Astrocyte of the cerebellum (primary cell): ENCODE data around the gene MRC2.
"Not testable (repeated sequence)": the region's sequence is repeated elsewhere in the genome, so short reads cannot be mapped to it uniquely, and the experiment has no call there.

Experiments
- DNase-seq: peaks from one replicate; pipeline ENCODE4 v3.0.0-alpha.2; 2011; ENCODE audit warnings: low read depth
- H3K4me3 ChIP-seq: 2 replicates; pipeline ENCODE4 v1.5.1; 2011; ENCODE audit warnings: mild to moderate bottlenecking, low read depth, low read length, moderate library complexity
- CTCF ChIP-seq: IDR thresholded peaks from 2 replicates; pipeline ENCODE4 v1.5.1; 2012; ENCODE audit warnings: low read length, low read depth, moderate library complexity, mild to moderate bottlenecking; ENCODE audit errors: missing control alignments
- in situ Hi-C: cut with HindIII; loops from 2 replicates; pipeline ENCODE4 v1.10.0; 2017; ENCODE audit warnings: low sequenced_read_pairs

MRC2 gene

GRCh38 chr17:62597920-62598319, 29.6 kb upstream of the MRC2 start:
- in situ Hi-C loops: no loop called here
- DNase-seq: no peak
- no peak overlapping the region for H3K4me3 ChIP-seq
- no peak for TF ChIP-seq CTCF

GRCh38 chr17:62599964-62600657, 27.4 kb upstream of the MRC2 start:
- no peak for TF ChIP-seq CTCF
- in situ Hi-C loops: no loop called here

GRCh38 chr17:62600805-62601204, 26.7 kb upstream of the MRC2 start:
- in situ Hi-C loops: no loop called here
- DNase-seq: no peak
- H3K4me3 ChIP-seq: no peak overlapping the region
- no peak for TF ChIP-seq CTCF

More at GRCh38 chr17:62599964-62600657, 27.4 kb upstream of the MRC2 start:
- no peak for DNase-seq
- no peak overlapping the region for H3K4me3 ChIP-seq

GRCh38 chr17:62601471-62601870, 26.0 kb upstream of the MRC2 start:
- H3K4me3 ChIP-seq: no peak overlapping the region
- in situ Hi-C loops: no loop called here
- no peak for TF ChIP-seq CTCF
- DNase-seq: no peak

GRCh38 chr17:62603783-62604182, 23.7 kb upstream of the MRC2 start:
- in situ Hi-C loops, DNase-seq, H3K4me3 ChIP-seq: not testable (repeated sequence)

- no peak for DNase-seq
- TF ChIP-seq CTCF: no peak
- in situ Hi-C loops: no loop called here
- H3K4me3 ChIP-seq: no peak overlapping the region
Observed at GRCh38 chr17:62605588-62605987, 21.9 kb upstream of the MRC2 start.

- TF ChIP-seq CTCF: no peak
- no peak overlapping the region for H3K4me3 ChIP-seq
- no peak for DNase-seq
- in situ Hi-C loops: no loop called here
Observed at GRCh38 chr17:62611292-62611691, 16.2 kb upstream of the MRC2 start.
